Measurements from ENCODE around the gene GIGYF1.
A peak's percentile ranks its signal among the peaks of the same experiment; 100 is the strongest.
"Not testable (repeated sequence)": the region's sequence is repeated elsewhere in the genome, so short reads cannot be mapped to it uniquely, and the experiment has no call there.

Gene GIGYF1

GRCh38 chr7:100694098-100694745 lies at the start of gene GIGYF1:
GIGYF1 (minus strand) TSS chr7:100694250; CDS start chr7:100688238, 6,012 bp downstream.
- DNase-seq (ENCODE audit: low spot score), result peak; percentile 81

GRCh38 chr7:100739934-100740333 lies 45.9 kb upstream of the GIGYF1 start:
- no peak for DNase-seq (ENCODE audit: low spot score)

GRCh38 chr7:100736671-100737070 lies 42.6 kb upstream of the GIGYF1 start:
- DNase-seq (ENCODE audit: low spot score), result no peak

GRCh38 chr7:100735730-100736129 lies 41.7 kb upstream of the GIGYF1 start:
- no peak for DNase-seq (ENCODE audit: low spot score)

- DNase-seq (ENCODE audit: low spot score), result no peak
These were observed 38.0 kb upstream of the GIGYF1 start for GRCh38 chr7:100731937-100732636.

GRCh38 chr7:100730136-100730800 lies 36.2 kb upstream of the GIGYF1 start:
- DNase-seq (ENCODE audit: low spot score), result no peak

GRCh38 chr7:100728196-100728595 lies 34.1 kb upstream of the GIGYF1 start:
- no peak for DNase-seq (ENCODE audit: low spot score)

GRCh38 chr7:100726996-100727761 lies 33.1 kb upstream of the GIGYF1 start:
- DNase-seq (ENCODE audit: low spot score), result no peak

GRCh38 chr7:100724364-100724763 lies 30.3 kb upstream of the GIGYF1 start:
- not testable (repeated sequence) for DNase-seq (ENCODE audit: low spot score)

GRCh38 chr7:100723732-100724275 lies 29.8 kb upstream of the GIGYF1 start:
- DNase-seq (ENCODE audit: low spot score), result no peak

- DNase-seq (ENCODE audit: low spot score), result no peak
These were observed 28.6 kb upstream of the GIGYF1 start for GRCh38 chr7:100722480-100723212.

- no peak for DNase-seq (ENCODE audit: low spot score)
These were observed 27.4 kb upstream of the GIGYF1 start for GRCh38 chr7:100721505-100721812.

GRCh38 chr7:100720671-100721504 lies 26.8 kb upstream of the GIGYF1 start:
- no peak for DNase-seq (ENCODE audit: low spot score)

GRCh38 chr7:100720279-100720670 lies 26.2 kb upstream of the GIGYF1 start, which contains the start of gene EPO:
EPO (plus strand) TSS chr7:100720468; CDS start chr7:100720981, 513 bp downstream.
- DNase-seq (ENCODE audit: low spot score), result no peak

- no peak for DNase-seq (ENCODE audit: low spot score)
These were observed 25.7 kb upstream of the GIGYF1 start for GRCh38 chr7:100719523-100720278.

- DNase-seq (ENCODE audit: low spot score), result not testable (repeated sequence)
These were observed 23.0 kb upstream of the GIGYF1 start for GRCh38 chr7:100717073-100717472.

GRCh38 chr7:100714725-100715124 lies 20.7 kb upstream of the GIGYF1 start:
- DNase-seq (ENCODE audit: low spot score), result no peak

GRCh38 chr7:100711369-100711768 lies 17.3 kb upstream of the GIGYF1 start:
- DNase-seq (ENCODE audit: low spot score), result no peak

- no peak for DNase-seq (ENCODE audit: low spot score)
These were observed 16.4 kb upstream of the GIGYF1 start for GRCh38 chr7:100710452-100710851.

GRCh38 chr7:100708395-100708794 lies 14.3 kb upstream of the GIGYF1 start:
- no peak for DNase-seq (ENCODE audit: low spot score)
